Omental fat pad (tissue), 4 donors: ENCODE results near the gene CAMK1D. TPM values are rescaled to one million over a fixed set of nuclear protein-coding genes. Genes with fewer than 3 reads are reported as not detected.

Experiments
- ATAC-seq: fragments of 150-250 bp; one replicate; pipeline ENCODE4 v1.9.1; 2016; ENCODE audit warnings: mild to moderate bottlenecking, moderate library complexity; ENCODE audit not compliant: low FRiP score
- DNase-seq: peaks from one replicate; pipeline ENCODE4 v3.0.0-alpha.2; 2019; ENCODE audit warnings: low spot score
- CTCF ChIP-seq, 3 donors: fragments of 450-650 bp; IDR thresholded peaks; one replicate each; pipeline ENCODE4 v1.5.1; 2016 to 2017; ENCODE audit warnings: antibody characterized with exemption in 3 of 3, mild to moderate bottlenecking in 3 of 3, moderate library complexity in 2 of 3
- total RNA-seq, 4 donors: library from RNA; depleted of rRNA; stranded (reverse); fragments of >200 nt; gene quantifications; one replicate each; pipeline ENCODE4 v1.1.0, GENCODE V29; 2016

CAMK1D gene
- total RNA-seq, 4 donors from 2014 or later = 6.0 to 15.8 (median 8.8) TPM

- no peak for ATAC-seq
- no peak for TF ChIP-seq CTCF (IDR thresholded peaks at IDR 0.05)
- DNase-seq = no peak
Measured at GRCh38 chr10:12822126-12822892, 473.0 kb downstream of the CAMK1D start.

DNA sequence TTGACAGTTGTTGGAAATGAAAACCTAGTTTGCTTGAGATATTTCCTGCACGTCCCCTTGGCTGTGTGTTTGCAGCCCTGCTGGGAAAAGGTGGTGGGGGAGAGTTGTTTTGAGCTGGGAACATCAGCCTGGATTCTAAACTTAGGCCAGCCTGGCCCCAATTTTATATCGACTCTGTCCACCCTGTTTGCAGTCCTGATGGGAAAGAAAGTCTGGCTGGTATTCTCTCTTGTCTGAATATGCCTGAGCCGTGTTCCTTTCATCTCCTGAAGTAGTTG, 473.5 kb downstream of the CAMK1D start:
- no peak for TF ChIP-seq CTCF (IDR thresholded peaks at IDR 0.05)
- no peak for DNase-seq
- ATAC-seq = no peak

DNA sequence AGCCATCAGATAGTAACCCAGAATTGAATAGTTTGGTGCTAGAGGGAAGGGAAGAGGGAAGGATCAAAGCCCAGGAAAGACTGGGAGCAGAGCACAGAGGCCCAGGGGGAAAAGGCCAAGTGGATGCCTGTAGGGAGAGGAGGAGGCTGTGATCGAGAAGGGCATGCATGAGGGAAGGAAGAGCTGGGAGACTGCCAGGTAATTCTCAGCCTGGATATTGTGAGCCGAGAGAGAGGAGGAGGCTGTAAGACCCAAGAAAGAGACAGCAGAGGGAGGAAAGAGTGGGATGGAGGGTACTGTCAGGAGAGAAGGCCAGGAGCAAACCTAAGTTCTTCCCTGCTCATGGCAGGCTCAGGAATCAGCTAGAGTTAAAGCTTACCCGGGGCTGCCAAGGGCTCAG, 474.0 kb downstream of the CAMK1D start:
- no peak for TF ChIP-seq CTCF (IDR thresholded peaks at IDR 0.05)
- no peak for DNase-seq
- no peak for ATAC-seq

GRCh38 chr10:12825260-12825849, 476.0 kb downstream of the CAMK1D start:
- no peak for TF ChIP-seq CTCF (IDR thresholded peaks at IDR 0.05)
- DNase-seq (no peak), ATAC-seq (no peak)

GRCh38 chr10:12826800-12827372, 477.5 kb downstream of the CAMK1D start:
- no peak for DNase-seq
- no peak for ATAC-seq
- no peak for TF ChIP-seq CTCF (IDR thresholded peaks at IDR 0.05)

- DNase-seq (no peak), ATAC-seq (no peak)
- TF ChIP-seq CTCF (IDR thresholded peaks at IDR 0.05) = no peak
Measured at GRCh38 chr10:12828736-12829135, 479.4 kb downstream of the CAMK1D start.
